ENCODE data around the gene WHRN.

Gene WHRN

GRCh38 chr9:114465417-114465816, 39.9 kb downstream of the WHRN start:
- Histone ChIP-seq H3K36me3 (ENCODE audit: insufficient read depth, low read length) (no peaks in the 10 kb centered on the region), H3K9me3 (ENCODE audit: control insufficient read depth, insufficient read depth, low read length) (no peaks in the 10 kb centered on the region), H3K9ac (ENCODE audit: low read depth, low read length) (no peak overlapping the region), H3K4me1 (ENCODE audit: insufficient read depth, low read length) (no peaks in the 10 kb centered on the region)

- no peaks in the 10 kb centered on the region for H3K36me3 ChIP-seq (ENCODE audit: insufficient read depth, low read length)
- peaks cover 2% of the 10 kb centered on the region; the same call in 1 of the 2 replicates for H3K4me1 ChIP-seq (ENCODE audit: insufficient read depth, low read length)
- no peak overlapping the region for H3K9ac ChIP-seq (ENCODE audit: low read depth, low read length)
- no peaks in the 10 kb centered on the region for H3K9me3 ChIP-seq (ENCODE audit: control insufficient read depth, insufficient read depth, low read length)
Measured at GRCh38 chr9:114464281-114465051, 40.8 kb downstream of the WHRN start.

GRCh38 chr9:114462791-114463190, 42.5 kb downstream of the WHRN start:
- peaks cover 2% of the 10 kb centered on the region; the same call in 1 of the 2 replicates for H3K4me1 ChIP-seq (ENCODE audit: insufficient read depth, low read length)
- no peaks in the 10 kb centered on the region for H3K36me3 ChIP-seq (ENCODE audit: insufficient read depth, low read length)
- H3K9me3 ChIP-seq (ENCODE audit: control insufficient read depth, insufficient read depth, low read length): no peaks in the 10 kb centered on the region
- H3K9ac ChIP-seq (ENCODE audit: low read depth, low read length): no peak overlapping the region

GRCh38 chr9:114461468-114461867, 43.8 kb downstream of the WHRN start:
- no peaks in the 10 kb centered on the region for H3K9me3 ChIP-seq (ENCODE audit: control insufficient read depth, insufficient read depth, low read length)
- H3K9ac ChIP-seq (ENCODE audit: low read depth, low read length): no peak overlapping the region
- H3K36me3 ChIP-seq (ENCODE audit: insufficient read depth, low read length): no peaks in the 10 kb centered on the region
- H3K4me1 ChIP-seq (ENCODE audit: insufficient read depth, low read length): peaks cover 2% of the 10 kb centered on the region; the same call in 1 of the 2 replicates

- Histone ChIP-seq H3K9me3 (ENCODE audit: control insufficient read depth, insufficient read depth, low read length) (no peaks in the 10 kb centered on the region), H3K36me3 (ENCODE audit: insufficient read depth, low read length) (no peaks in the 10 kb centered on the region), H3K9ac (ENCODE audit: low read depth, low read length) (no peak overlapping the region), H3K4me1 (ENCODE audit: insufficient read depth, low read length) (peaks cover 2% of the 10 kb centered on the region; the same call in 1 of the 2 replicates)
Measured at GRCh38 chr9:114460513-114461199, 44.6 kb downstream of the WHRN start.

GRCh38 chr9:114459464-114459863, 45.8 kb downstream of the WHRN start:
- H3K36me3 ChIP-seq (ENCODE audit: insufficient read depth, low read length): no peaks in the 10 kb centered on the region
- no peak overlapping the region for H3K9ac ChIP-seq (ENCODE audit: low read depth, low read length)
- H3K9me3 ChIP-seq (ENCODE audit: control insufficient read depth, insufficient read depth, low read length): no peaks in the 10 kb centered on the region
- peaks cover 2% of the 10 kb centered on the region; the same call in 1 of the 2 replicates for H3K4me1 ChIP-seq (ENCODE audit: insufficient read depth, low read length)

- H3K9ac ChIP-seq (ENCODE audit: low read depth, low read length): no peak overlapping the region
- H3K9me3 ChIP-seq (ENCODE audit: control insufficient read depth, insufficient read depth, low read length): no peaks in the 10 kb centered on the region
- no peaks in the 10 kb centered on the region for H3K36me3 ChIP-seq (ENCODE audit: insufficient read depth, low read length)
- H3K4me1 ChIP-seq (ENCODE audit: insufficient read depth, low read length): peaks cover 2% of the 10 kb centered on the region
Measured at GRCh38 chr9:114456929-114457328, 48.3 kb downstream of the WHRN start.

- Histone ChIP-seq H3K9ac (ENCODE audit: low read depth, low read length) (no peak overlapping the region), H3K9me3 (ENCODE audit: control insufficient read depth, insufficient read depth, low read length) (no peaks in the 10 kb centered on the region), H3K36me3 (ENCODE audit: insufficient read depth, low read length) (no peaks in the 10 kb centered on the region), H3K4me1 (ENCODE audit: insufficient read depth, low read length) (peaks cover 8% of the 10 kb centered on the region)
Measured at GRCh38 chr9:114454652-114455051, 50.6 kb downstream of the WHRN start.

- H3K9me3 ChIP-seq (ENCODE audit: control insufficient read depth, insufficient read depth, low read length): no peaks in the 10 kb centered on the region
- H3K9ac ChIP-seq (ENCODE audit: low read depth, low read length): no peak overlapping the region
- no peaks in the 10 kb centered on the region for H3K36me3 ChIP-seq (ENCODE audit: insufficient read depth, low read length)
- H3K4me1 ChIP-seq (ENCODE audit: insufficient read depth, low read length): peaks cover 8% of the 10 kb centered on the region
Measured at GRCh38 chr9:114452219-114453165, 52.8 kb downstream of the WHRN start.

GRCh38 chr9:114451707-114452031, 53.6 kb downstream of the WHRN start:
- H3K9ac ChIP-seq (ENCODE audit: low read depth, low read length): no peak overlapping the region
- peaks cover 8% of the 10 kb centered on the region for H3K4me1 ChIP-seq (ENCODE audit: insufficient read depth, low read length)
- H3K36me3 ChIP-seq (ENCODE audit: insufficient read depth, low read length): no peaks in the 10 kb centered on the region
- no peaks in the 10 kb centered on the region for H3K9me3 ChIP-seq (ENCODE audit: control insufficient read depth, insufficient read depth, low read length)

- Histone ChIP-seq H3K36me3 (ENCODE audit: insufficient read depth, low read length) (no peaks in the 10 kb centered on the region), H3K4me1 (ENCODE audit: insufficient read depth, low read length) (peaks cover 8% of the 10 kb centered on the region), H3K9me3 (ENCODE audit: control insufficient read depth, insufficient read depth, low read length) (no peaks in the 10 kb centered on the region), H3K9ac (ENCODE audit: low read depth, low read length) (no peak overlapping the region)
Measured at GRCh38 chr9:114450833-114451706, 54.2 kb downstream of the WHRN start.

GRCh38 chr9:114450181-114450580, 55.1 kb downstream of the WHRN start:
- no peak overlapping the region for H3K9ac ChIP-seq (ENCODE audit: low read depth, low read length)
- peaks cover 8% of the 10 kb centered on the region for H3K4me1 ChIP-seq (ENCODE audit: insufficient read depth, low read length)
- no peaks in the 10 kb centered on the region for H3K36me3 ChIP-seq (ENCODE audit: insufficient read depth, low read length)
- no peaks in the 10 kb centered on the region for H3K9me3 ChIP-seq (ENCODE audit: control insufficient read depth, insufficient read depth, low read length)

GRCh38 chr9:114449236-114449635, 56.0 kb downstream of the WHRN start:
- H3K9ac ChIP-seq (ENCODE audit: low read depth, low read length): no peak overlapping the region
- H3K9me3 ChIP-seq (ENCODE audit: control insufficient read depth, insufficient read depth, low read length): no peaks in the 10 kb centered on the region
- peaks cover 8% of the 10 kb centered on the region for H3K4me1 ChIP-seq (ENCODE audit: insufficient read depth, low read length)
- H3K36me3 ChIP-seq (ENCODE audit: insufficient read depth, low read length): no peaks in the 10 kb centered on the region
